H1 (cell line): ENCODE measurements around the gene COL19A1. TPM values are rescaled to one million over a fixed set of nuclear protein-coding genes. Genes with fewer than 3 reads are reported as not detected.

Source experiments
- FOSL1 ChIP-seq: IDR thresholded peaks from 2 replicates; pipeline ENCODE4 v1.6.1; 2011; ENCODE audit warnings: mild to moderate bottlenecking, low read depth, low read length, moderate library complexity; ENCODE audit not compliant: insufficient read depth
- KDM1A ChIP-seq: fragments of 200-600, 300-600 bp; sonication (generic); IDR thresholded peaks from 2 replicates; pipeline ENCODE4 v1.7.1; 2016; ENCODE audit warnings: mild to moderate bottlenecking, low read length, borderline replicate concordance
- SIX5 ChIP-seq: IDR thresholded peaks from 2 replicates; pipeline ENCODE4 v1.6.1; 2011; ENCODE audit warnings: mild to moderate bottlenecking, low read depth, low read length
- SP4 ChIP-seq: IDR thresholded peaks from 2 replicates; pipeline ENCODE4 v1.6.1; 2012; ENCODE audit warnings: low read length, inconsistent platforms
- polyA plus RNA-seq, 7 experiments: library from polyadenylated mRNA; depleted of rRNA in 3 of 7; stranded (reverse) in 5 of 7; unstranded in 2 of 7; fragments of >200 nt in 5 of 7; fragments of 200-250 nt in 2 of 7; gene quantifications; 1 replicate in 5 of 7; 2 replicates in 1 of 7; 4 replicates in 1 of 7; pipeline versions ENCODE4 v1.2.1 to v1.2.3, GENCODE V29; 2011 to 2013; ENCODE audit warnings: missing spikeins in 2 of 7, mixed read lengths in 2 of 7
- total RNA-seq: library from RNA; stranded (reverse); fragmentation: NEBNext Ultra II Directional; extraction: Animal tissue kit (Norgen Biotek cat#: 25700); gene quantifications from 2 replicates; pipeline ENCODE4 v1.2.1, GENCODE V29; 2021

COL19A1 gene
- total and polyA plus RNA-seq, 2 of the 8 experiments (the other 6 are each of a cell fraction or from before 2014, with no cell fraction given), result not detected

- TF ChIP-seq FOSL1 (no peak), SP4 (no peak), KDM1A (no peak), SIX5 (no peak)
- TF ChIP-seq, all 59 proteins: peak for 0
These were observed 206.3 kb downstream of the COL19A1 start (continued) for GRCh38 chr6:70072540-70073179.
